ENCODE results near the gene YEATS2. TPM values are rescaled to one million over a fixed set of nuclear protein-coding genes. Genes with fewer than 3 reads are reported as not detected.

The YEATS2 gene
- total and polyA plus RNA-seq, 8 donors = 3.1 to 68.8 (median 20.0) TPM

GRCh38 chr3:183796372-183796771 lies 98.8 kb downstream of the YEATS2 start:
- WGBS, 5 donors = 90 to 98% (median 96%) methylated on average over 6 of the region's 6 CpGs
- Histone ChIP-seq H3K4me1 (no peaks in the 10 kb centered on the region), H3K9me3 (no peaks in the 10 kb centered on the region), H3K27ac (no peak overlapping the region), H3K27me3 (no peaks in the 10 kb centered on the region), H3K4me3 (no peak overlapping the region), H3K36me3 (peaks cover 43 to 78% (median 78%) of the 10 kb centered on the region in 4 donors)
- no peak for DNase-seq
- TF ChIP-seq CTCF (IDR thresholded peaks at IDR 0.05) (no peak), POLR2AphosphoS5 (IDR thresholded peaks at IDR 0.05) (no peak), POLR2A (IDR thresholded peaks at IDR 0.05) (no peak)
- intact Hi-C loops (cut with DNase I; ENCODE audit: low total_unique reads) = no loop called here

- TF ChIP-seq CTCF (IDR thresholded peaks at IDR 0.05) = no peak
- no peak for TF ChIP-seq POLR2A (IDR thresholded peaks at IDR 0.05)
- TF ChIP-seq EP300 (IDR thresholded peaks at IDR 0.05) = no peak
- H3K4me3 ChIP-seq = no peak overlapping the region
- no peak overlapping the region for H3K27ac ChIP-seq
- no peaks in the 10 kb centered on the region for H3K9me3 ChIP-seq
- 91 to 95% (median 94%) methylated on average over 9 of the region's 9 CpGs for WGBS, 5 donors
- DNase-seq = no peak
- no peaks in the 10 kb centered on the region for H3K4me1 ChIP-seq
- no peaks in the 10 kb centered on the region for H3K27me3 ChIP-seq
- H3K36me3 ChIP-seq = peaks cover 41 to 80% (median 78%) of the 10 kb centered on the region in 4 donors
- intact Hi-C loops (cut with DNase I; ENCODE audit: low total_unique reads) = no loop called here
These were observed 100.4 kb downstream of the YEATS2 start for GRCh38 chr3:183797996-183798395.

DNA sequence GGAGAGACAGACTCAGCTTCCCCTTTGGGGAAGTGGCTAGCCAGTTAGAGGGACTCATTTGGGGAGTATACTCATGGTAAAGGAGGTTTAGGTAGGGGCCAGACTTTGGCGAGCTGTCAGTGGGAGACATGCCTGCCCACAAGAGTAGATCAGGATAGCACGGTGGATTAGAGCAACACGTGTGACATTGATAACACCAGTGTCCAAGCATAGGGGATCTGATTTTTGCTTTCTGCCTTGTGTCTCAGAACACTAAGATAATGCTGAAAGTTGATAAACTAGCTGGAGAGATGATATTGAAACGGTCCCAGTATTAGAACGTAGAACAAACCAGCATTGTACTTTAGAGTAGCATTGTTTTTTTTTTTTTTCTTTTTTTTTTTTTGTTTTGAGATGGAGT lies 101.9 kb downstream of the YEATS2 start:
- H3K36me3 ChIP-seq = peaks cover 46 to 82% (median 79%) of the 10 kb centered on the region in 4 donors
- 84 to 91% (median 88%) methylated on average over 5 of the region's 5 CpGs for WGBS, 5 donors
- no peak for DNase-seq
- no peaks in the 10 kb centered on the region for H3K27me3 ChIP-seq
- no peak overlapping the region for H3K27ac ChIP-seq
- H3K4me1 ChIP-seq = no peaks in the 10 kb centered on the region
- H3K4me3 ChIP-seq = no peak overlapping the region
- TF ChIP-seq POLR2AphosphoS5 (IDR thresholded peaks at IDR 0.05) = no peak
- no peaks in the 10 kb centered on the region for H3K9me3 ChIP-seq
- intact Hi-C loops (cut with DNase I; ENCODE audit: low total_unique reads) = no loop called here

- 84 to 92% (median 92%) methylated on average over 8 of the region's 8 CpGs for WGBS, 5 donors
- Histone ChIP-seq H3K27ac (no peak overlapping the region), H3K4me3 (no peak overlapping the region), H3K27me3 (no peaks in the 10 kb centered on the region), H3K36me3 (peaks cover 46 to 88% (median 86%) of the 10 kb centered on the region in 4 donors), H3K9me3 (no peaks in the 10 kb centered on the region), H3K4me1 (no peaks in the 10 kb centered on the region)
- no peak for DNase-seq
- TF ChIP-seq EP300 (IDR thresholded peaks at IDR 0.05) (no peak), CTCF (IDR thresholded peaks at IDR 0.05) (no peak), POLR2A (IDR thresholded peaks at IDR 0.05) (no peak)
- intact Hi-C loops (cut with DNase I; ENCODE audit: low total_unique reads) = no loop called here
These were observed 102.8 kb downstream of the YEATS2 start for GRCh38 chr3:183800243-183800863.

DNA sequence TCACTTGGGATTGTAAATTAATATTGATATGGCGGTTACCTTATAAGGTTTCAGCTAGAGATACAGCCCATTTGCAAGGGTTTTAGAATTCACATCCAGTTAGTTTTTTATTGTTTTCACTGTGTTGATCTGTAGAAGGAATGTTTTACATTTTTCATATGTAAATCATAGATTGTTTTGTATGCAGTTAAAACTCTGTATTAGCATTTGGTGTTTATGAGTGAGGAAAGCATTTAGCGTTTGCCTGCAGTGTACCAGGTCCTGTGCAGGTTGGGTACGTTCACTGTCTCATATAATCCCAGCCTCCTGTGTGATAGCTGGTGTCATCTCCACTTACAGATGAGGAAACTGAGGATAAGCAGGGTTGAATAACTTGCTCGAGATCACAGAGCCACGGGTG lies 104.0 kb downstream of the YEATS2 start:
- Histone ChIP-seq H3K4me3 (no peak overlapping the region), H3K36me3 (peaks cover 46 to 97% (median 97%) of the 10 kb centered on the region in 4 donors), H3K27me3 (no peaks in the 10 kb centered on the region), H3K4me1 (no peaks in the 10 kb centered on the region), H3K27ac (no peak overlapping the region), H3K9me3 (no peaks in the 10 kb centered on the region)
- 85 to 96% (median 93%) methylated on average over 5 of the region's 5 CpGs for WGBS, 5 donors
- intact Hi-C loops (cut with DNase I; ENCODE audit: low total_unique reads) = no loop called here
- no peak for DNase-seq
- no peak for TF ChIP-seq POLR2AphosphoS5 (IDR thresholded peaks at IDR 0.05)
- TF ChIP-seq POLR2A (IDR thresholded peaks at IDR 0.05) = no peak
- TF ChIP-seq CTCF (IDR thresholded peaks at IDR 0.05) = no peak
- no peak for TF ChIP-seq EP300 (IDR thresholded peaks at IDR 0.05)

Measured in stomach (tissue), 9 donors.